H1 (cell line): ENCODE results near the gene PRSS22. TPM values are rescaled to one million over a fixed set of nuclear protein-coding genes. Genes with fewer than 3 reads are reported as not detected.

Experiments used
- CTCF ChIA-PET: fragments of 300-600 bp; sonication (Branson Sonifier 250); formaldehyde crosslinking; loops from one replicate; lab custom pipeline; 2021; ENCODE audit not compliant: partially characterized antibody; lab: Charles Lee
- POLR2A ChIA-PET: fragments of 300-600 bp; sonication (Branson Sonifier 250); formaldehyde crosslinking; loops from one replicate; lab custom pipeline; 2021; ENCODE audit warnings: inconsistent platforms; ENCODE audit not compliant: partially characterized antibody; lab: Charles Lee
- DNase-seq, 2 experiments: peaks; one replicate each; pipeline versions ENCODE4 v3.0.0 to v3.0.0-alpha.2; 2010 to 2022; ENCODE audit warnings: low spot score in 2 of 2, low read depth in 1 of 2, mixed read lengths in 1 of 2
- FAIRE-seq: peaks from 2 replicates; lab custom pipeline; 2011; peaks lifted over from hg19 to GRCh38; lab: Jason Lieb, UNC
- H2AFZ ChIP-seq: 2 replicates; pipeline ENCODE4 v1.8.1; 2012; ENCODE audit warnings: low read length, inconsistent platforms
- H2AK5ac ChIP-seq: 2 replicates; pipeline ENCODE4 v1.6.1; 2013; ENCODE audit warnings: low read depth, low read length
- H2BK120ac ChIP-seq: replicated peaks from 2 replicates; pipeline ENCODE3; 2013; ENCODE audit warnings: low read depth, low read length, inconsistent platforms
- H2BK12ac ChIP-seq: 2 replicates; pipeline ENCODE4 v1.6.1; 2013; ENCODE audit warnings: low read depth, low read length
- H2BK15ac ChIP-seq: 2 replicates; pipeline ENCODE4 v1.6.1; 2013; ENCODE audit warnings: low read length
- H2BK20ac ChIP-seq: 2 replicates; pipeline ENCODE4 v1.6.1; 2013; ENCODE audit warnings: low read length
- H2BK5ac ChIP-seq: 2 replicates; pipeline ENCODE4 v1.6.1; 2013; ENCODE audit warnings: low read depth, low read length
- H3K14ac ChIP-seq: 2 replicates; pipeline ENCODE4 v1.6.1; 2013; ENCODE audit warnings: inconsistent platforms; ENCODE audit not compliant: insufficient read length
- H3K18ac ChIP-seq: 2 replicates; pipeline ENCODE4 v1.6.1; 2013; ENCODE audit warnings: low read length; ENCODE audit errors: extremely low read depth
- H3K23ac ChIP-seq: 2 replicates; pipeline ENCODE4 v1.6.1; 2013; ENCODE audit warnings: inconsistent platforms; ENCODE audit not compliant: insufficient read length
- H3K23me2 ChIP-seq: 2 replicates; pipeline ENCODE4 v1.6.1; 2013; ENCODE audit warnings: low read depth, low read length
- H3K27ac ChIP-seq: 2 replicates; pipeline ENCODE4 v1.6.1; 2011; ENCODE audit warnings: low read depth, low read length, inconsistent platforms
- H3K27me3 ChIP-seq, 4 experiments: replicated peaks in 1 of 4; 1 replicate in 1 of 4; 2 replicates in 3 of 4; pipeline versions ENCODE4 v1.6.1 to v1.8.1; 2011 to 2013; ENCODE audit warnings: low read length in 3 of 4, mild to moderate bottlenecking in 3 of 4, inconsistent platforms in 2 of 4, mixed read lengths in 2 of 4, moderate library complexity in 1 of 4; ENCODE audit not compliant: control insufficient read depth in 3 of 4, insufficient read depth in 3 of 4; ENCODE audit errors: extremely low read depth in 1 of 4
- H3K36me3 ChIP-seq, 4 experiments: 2 replicates each; pipeline versions ENCODE4 v1.6.1 to v1.8.1; 2011 to 2013; ENCODE audit warnings: mild to moderate bottlenecking in 4 of 4, low read length in 3 of 4, moderate library complexity in 2 of 4, control low read depth in 1 of 4, inconsistent platforms in 1 of 4; ENCODE audit not compliant: insufficient read depth in 4 of 4, control insufficient read depth in 2 of 4
- H3K4ac ChIP-seq: replicated peaks from 2 replicates; pipeline ENCODE3; 2013; ENCODE audit warnings: low read length, low read depth, mixed read lengths, inconsistent platforms; ENCODE audit not compliant: insufficient read length
- H3K4me1 ChIP-seq, 4 experiments: replicated peaks in 1 of 4; 1 replicate in 1 of 4; 2 replicates in 3 of 4; pipeline versions ENCODE4 v1.6.1 to v1.8.1; 2011 to 2013; ENCODE audit warnings: low read length in 3 of 4, inconsistent platforms in 2 of 4, mixed read lengths in 1 of 4; ENCODE audit not compliant: insufficient read depth in 4 of 4, control insufficient read depth in 3 of 4
- H3K4me2 ChIP-seq, 2 experiments: 2 replicates each; pipeline versions ENCODE4 v1.6.1 to v1.8.1; 2011 to 2013; ENCODE audit warnings: low read depth in 2 of 2, low read length in 2 of 2, control low read depth in 1 of 2, inconsistent platforms in 1 of 2, mild to moderate bottlenecking in 1 of 2; ENCODE audit not compliant: insufficient read depth in 1 of 2
- H3K4me3 ChIP-seq, 4 experiments: fragments of 200-600, 300-600 bp in 1 of 4; sonication (generic), shearing (Covaris generic), sonication (Bioruptor Twin) in 1 of 4; 2 replicates each; pipeline versions ENCODE4 v1.5.1 to v1.8.1; 2011 to 2016; ENCODE audit warnings: low read length in 4 of 4, low read depth in 3 of 4, control low read depth in 2 of 4, inconsistent platforms in 2 of 4, mild to moderate bottlenecking in 2 of 4, mixed read lengths in 1 of 4, moderate library complexity in 1 of 4; ENCODE audit not compliant: insufficient read depth in 2 of 4; ENCODE audit errors: extremely low read depth in 1 of 4
- H3K56ac ChIP-seq: replicated peaks from 2 replicates; pipeline ENCODE3; 2013; ENCODE audit warnings: low read depth, mild to moderate bottlenecking, mixed read lengths, low read length, inconsistent platforms; ENCODE audit not compliant: insufficient read length
- H3K79me1 ChIP-seq: 2 replicates; pipeline ENCODE4 v1.6.1; 2013; ENCODE audit warnings: low read depth, low read length, control low read depth
- H3K79me2 ChIP-seq, 2 experiments: 2 replicates each; pipeline versions ENCODE4 v1.6.1 to v1.8.1; 2012 to 2013; ENCODE audit warnings: low read length in 2 of 2, mild to moderate bottlenecking in 2 of 2, inconsistent platforms in 1 of 2; ENCODE audit not compliant: insufficient read depth in 2 of 2, control insufficient read depth in 1 of 2
- H3K9ac ChIP-seq, 4 experiments: replicated peaks in 1 of 4; 1 replicate in 1 of 4; 2 replicates in 3 of 4; pipeline versions ENCODE4 v1.6.1 to v1.8.1; 2011 to 2013; ENCODE audit warnings: low read depth in 3 of 4, low read length in 3 of 4, control low read depth in 2 of 4, mild to moderate bottlenecking in 2 of 4, moderate library complexity in 2 of 4, inconsistent platforms in 1 of 4; ENCODE audit errors: extremely low read depth in 1 of 4
- H3K9me3 ChIP-seq, 2 experiments: 2 replicates each; pipeline versions ENCODE4 v1.6.1 to v1.8.1; 2012 to 2013; ENCODE audit warnings: mild to moderate bottlenecking in 2 of 2, moderate library complexity in 2 of 2, control low read depth in 1 of 2, inconsistent platforms in 1 of 2, low read depth in 1 of 2, low read length in 1 of 2, mixed read lengths in 1 of 2; ENCODE audit not compliant: insufficient read depth in 2 of 2
- H4K20me1 ChIP-seq, 2 experiments: replicated peaks in 1 of 2; 2 replicates each; pipeline versions ENCODE3 to v1.8.1; 2011 to 2013; ENCODE audit warnings: inconsistent platforms in 2 of 2, low read length in 2 of 2, mild to moderate bottlenecking in 1 of 2; ENCODE audit not compliant: insufficient read depth in 2 of 2, control insufficient read depth in 1 of 2
- H4K5ac ChIP-seq: 2 replicates; pipeline ENCODE4 v1.6.1; 2013; ENCODE audit warnings: low read length, low read depth, mixed read lengths, inconsistent platforms; ENCODE audit not compliant: insufficient read length
- H4K8ac ChIP-seq: 2 replicates; pipeline ENCODE4 v1.8.0; 2013; ENCODE audit warnings: mild to moderate bottlenecking, moderate library complexity, low read length, inconsistent platforms; ENCODE audit not compliant: insufficient read depth; ENCODE audit errors: extremely low read depth
- H4K91ac ChIP-seq: replicated peaks from 2 replicates; pipeline ENCODE3; 2013; ENCODE audit warnings: low read length, mixed read lengths, inconsistent platforms; ENCODE audit not compliant: insufficient read length
- BACH1 ChIP-seq: IDR thresholded peaks from 2 replicates; pipeline ENCODE4 v1.6.1; 2012; ENCODE audit warnings: low read length, improper control_type of control experiment
- EZH2 ChIP-seq: fragments of 200-600 bp; sonication (generic); IDR thresholded peaks from 2 replicates; pipeline ENCODE4 v1.7.1; 2012; ENCODE audit warnings: low read depth, mild to moderate bottlenecking, moderate library complexity, low read length, inconsistent platforms; ENCODE audit not compliant: severe bottlenecking
- HDAC2 ChIP-seq, 2 experiments: fragments of 300-600 bp in 1 of 2; sonication (generic) in 1 of 2; IDR thresholded peaks; 2 replicates each; pipeline ENCODE4 v1.6.1; 2011 to 2012; ENCODE audit warnings: low read depth in 2 of 2, low read length in 2 of 2, mild to moderate bottlenecking in 2 of 2, moderate library complexity in 2 of 2, borderline replicate concordance in 1 of 2, inconsistent platforms in 1 of 2
- KDM4A ChIP-seq: IDR thresholded peaks from one replicate; pipeline ENCODE4 v1.7.1; 2012; ENCODE audit warnings: low read depth, mild to moderate bottlenecking, moderate library complexity, low read length, inconsistent platforms; ENCODE audit not compliant: severe bottlenecking
- PHF8 ChIP-seq: fragments of 200-600 bp; sonication (generic); conservative IDR thresholded peaks from 2 replicates; pipeline ENCODE4 v1.7.1; 2012; ENCODE audit warnings: low read depth, mild to moderate bottlenecking, inconsistent platforms, low read length, moderate library complexity
- RBBP5 ChIP-seq: IDR thresholded peaks from 2 replicates; pipeline ENCODE4 v1.7.1; 2012; ENCODE audit warnings: low read depth, mild to moderate bottlenecking, inconsistent platforms, low read length, moderate library complexity, borderline replicate concordance
- SIN3A ChIP-seq, 2 experiments: IDR thresholded peaks in 1 of 2; conservative IDR thresholded peaks in 1 of 2; 2 replicates each; pipeline ENCODE4 v1.6.1; 2011 to 2012; ENCODE audit warnings: low read length in 2 of 2, improper control_type of control experiment in 1 of 2, low read depth in 1 of 2, mild to moderate bottlenecking in 1 of 2
- TBP ChIP-seq: IDR thresholded peaks from 2 replicates; pipeline ENCODE4 v1.6.1; 2011; ENCODE audit warnings: low read depth, low read length, improper control_type of control experiment
- WGBS, 2 experiments: shearing (Covaris generic) in 1 of 2; methylation state at CpG; one replicate each; pipeline versions ENCODE4 v1.1.6 to v1.1.7; 2013 to 2015; ENCODE audit warnings: low lambda C conversion rate in 2 of 2, mixed read lengths in 2 of 2, inconsistent platforms in 1 of 2, low coverage in 1 of 2, missing lambda C conversion rate in 1 of 2; ENCODE audit not compliant: insufficient replicate concordance in 2 of 2, insufficient coverage in 1 of 2, insufficient read length in 1 of 2; ENCODE audit errors: extremely low coverage in 1 of 2, missing lambda C conversion rate in 1 of 2; 5-methylcytosine and 5-hydroxymethylcytosine counted together
- polyA plus RNA-seq, 7 experiments: library from polyadenylated mRNA; depleted of rRNA in 3 of 7; stranded (reverse) in 5 of 7; unstranded in 2 of 7; fragments of >200 nt in 5 of 7; fragments of 200-250 nt in 2 of 7; gene quantifications; 1 replicate in 5 of 7; 2 replicates in 1 of 7; 4 replicates in 1 of 7; pipeline versions ENCODE4 v1.2.1 to v1.2.3, GENCODE V29; 2011 to 2013; ENCODE audit warnings: missing spikeins in 2 of 7, mixed read lengths in 2 of 7
- total RNA-seq: library from RNA; stranded (reverse); fragmentation: NEBNext Ultra II Directional; extraction: Animal tissue kit (Norgen Biotek cat#: 25700); gene quantifications from 2 replicates; pipeline ENCODE4 v1.2.1, GENCODE V29; 2021

Gene PRSS22
- total and polyA plus RNA-seq, 2 of the 8 experiments (the other 6 are each of a cell fraction or from before 2014, with no cell fraction given): 4.0 to 4.4 TPM

DNA sequence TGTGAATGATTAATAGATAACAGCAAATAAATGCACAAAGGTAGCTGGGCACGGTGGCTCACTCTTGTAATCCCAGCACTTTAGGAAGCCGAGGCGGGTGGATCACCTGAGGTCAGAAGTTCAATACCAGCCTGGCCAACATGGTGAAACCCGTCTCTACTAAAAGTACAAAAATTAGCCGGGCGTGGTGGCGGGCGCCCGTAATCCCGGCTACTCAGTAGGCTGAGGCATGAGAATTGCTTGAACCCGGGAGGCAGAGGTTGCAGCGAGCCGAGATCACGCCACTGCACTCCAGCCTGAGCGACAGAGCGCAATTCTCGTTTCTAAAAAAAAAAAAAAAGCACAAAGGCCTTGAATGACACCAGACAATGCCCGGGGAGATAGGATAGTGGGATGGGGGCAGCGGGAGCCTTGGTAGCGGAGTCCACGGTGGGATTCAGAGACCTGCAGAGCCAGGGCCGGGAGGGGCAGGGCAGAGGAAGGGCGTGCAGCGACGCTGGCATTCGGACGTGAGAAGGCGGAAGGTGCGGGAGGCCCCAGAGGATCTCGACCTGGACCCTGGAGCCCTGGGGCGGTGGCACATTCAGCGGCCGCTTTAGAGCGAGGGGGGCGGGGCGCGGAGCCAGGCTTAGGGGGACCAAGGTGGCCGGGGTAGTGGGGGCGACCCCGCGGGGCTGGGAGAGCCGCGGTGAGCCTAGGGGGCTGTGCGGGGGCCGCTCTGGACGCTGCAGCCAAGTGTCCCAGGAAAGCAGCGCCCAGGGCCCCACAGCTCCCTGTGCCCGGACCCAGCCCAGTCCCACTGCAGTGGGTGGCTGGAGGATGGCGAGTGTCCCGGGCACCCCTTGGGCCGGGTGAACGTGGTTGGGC, 24.0 kb upstream of the PRSS22 start:
- Histone ChIP-seq H3K23ac (no peak overlapping the region), H3K56ac (no peak overlapping the region), H3K79me1 (no peaks in the 10 kb centered on the region), H3K9ac (peak overlapping the region in 1 of 4 experiments; percentile 8; a peak in 1 of 7 replicates), H3K23me2 (peaks cover 13% of the 10 kb centered on the region), H3K4me1 (peaks cover 0 to 1% (median 0%) of the 10 kb centered on the region in 4 experiments; a peak in 3 of 7 replicates), H3K4me3 (peak overlapping the region; percentile 81 to 89 (median 84)), H4K8ac (no peak overlapping the region), H2AFZ (no peak overlapping the region), H2BK15ac (no peak overlapping the region), H3K18ac (no peak overlapping the region; the same call in 1 of the 2 replicates), H4K91ac (no peak overlapping the region), H3K14ac (no peak overlapping the region), H2BK20ac (no peak overlapping the region), H2AK5ac (no peak overlapping the region), H3K9me3 (no peaks in the 10 kb centered on the region), H3K36me3 (no peaks in the 10 kb centered on the region), H3K4ac (no peak overlapping the region), H4K20me1 (no peaks in the 10 kb centered on the region), H4K5ac (no peak overlapping the region), H2BK120ac (no peak overlapping the region), H3K79me2 (no peaks in the 10 kb centered on the region), H2BK5ac (no peak overlapping the region), H2BK12ac (no peak overlapping the region), H3K27me3 (no peaks in the 10 kb centered on the region; a peak in 1 of 7 replicates), H3K27ac (no peak overlapping the region), H3K4me2 (peak overlapping the region; percentile 83 to 90)
- DNase-seq (no peak), FAIRE-seq (no peak)
- ChIA-PET CTCF (interaction anchor here (0.7 to 3.1 kb wide), 13 partner anchors 9 to 79 kb away, joined by 3 to 10 read pairs (median 4); partner anchors contain the start of gene FLYWCH1), POLR2A (interaction anchor here (0.7 to 3.1 kb wide), 10 partner anchors 7 to 104 kb away, joined by 3 to 11 read pairs (median 4); partner anchors contain the start of gene PRSS22)
- WGBS, 2 experiments: 25% methylated on average over 35 of the region's 52 CpGs; no CpG with 5 or more reads in 1 of the 2 experiments
- TF ChIP-seq HDAC2 (IDR thresholded peaks at IDR 0.05; ENCODE audit: borderline replicate concordance in 1 of 2, low read depth in 2 of 2, low read length in 2 of 2) (0 out of 4 replicates have a peak, but pooled peaks of 1 of the 2 experiments have one; percentile 32), EZH2 (no peak), TBP (no peak), BACH1 (peak; percentile 66), SIN3A (conservative IDR thresholded peaks at IDR 0.05 in 1 of 2, IDR thresholded peaks at IDR 0.05 in 1 of 2; ENCODE audit: low read depth in 1 of 2, low read length in 2 of 2) (0 out of 4 replicates have a peak, but pooled peaks of 1 of the 2 experiments have one; percentile 33), RBBP5 (0 out of 2 replicates have a peak, but pooled peaks have one; percentile 37), KDM4A (peak; percentile 37), PHF8 (0 out of 2 replicates have a peak, but pooled peaks have one; percentile 6)
